ENCODE measurements around the gene PARM1. TPM values are rescaled to one million over a fixed set of nuclear protein-coding genes. Genes with fewer than 3 reads are reported as not detected.

PARM1 gene
- total RNA-seq, 2 donors from 2014 or later, result 88.9 to 231 TPM

GRCh38 chr4:74920704-74921103 lies 12.2 kb upstream of the PARM1 start:
- H3K27ac ChIP-seq, result no peak overlapping the region
- DNase-seq (ENCODE audit: low spot score), result no peak
- H3K9me3 ChIP-seq, result no peaks in the 10 kb centered on the region
- no peaks in the 10 kb centered on the region for H3K27me3 ChIP-seq
- H3K36me3 ChIP-seq, result no peaks in the 10 kb centered on the region
- no peaks in the 10 kb centered on the region for H3K4me1 ChIP-seq
- no peak for TF ChIP-seq CTCF (IDR thresholded peaks at IDR 0.05)
- H3K4me3 ChIP-seq, result no peak overlapping the region

GRCh38 chr4:74921490-74921889 lies 11.4 kb upstream of the PARM1 start:
- Histone ChIP-seq H3K27me3 (no peaks in the 10 kb centered on the region), H3K4me3 (no peak overlapping the region), H3K4me1 (no peaks in the 10 kb centered on the region), H3K9me3 (no peaks in the 10 kb centered on the region), H3K27ac (no peak overlapping the region), H3K36me3 (no peaks in the 10 kb centered on the region)
- no peak for TF ChIP-seq CTCF (IDR thresholded peaks at IDR 0.05)
- no peak for DNase-seq (ENCODE audit: low spot score)

- Histone ChIP-seq H3K36me3 (no peaks in the 10 kb centered on the region), H3K4me3 (no peak overlapping the region), H3K27ac (no peak overlapping the region), H3K27me3 (no peaks in the 10 kb centered on the region), H3K4me1 (no peaks in the 10 kb centered on the region), H3K9me3 (no peaks in the 10 kb centered on the region)
- no peak for DNase-seq (ENCODE audit: low spot score)
- TF ChIP-seq CTCF (IDR thresholded peaks at IDR 0.05), result no peak
Measured at GRCh38 chr4:74926007-74926406, 6.9 kb upstream of the PARM1 start.

GRCh38 chr4:74930162-74930561 lies 2.8 kb upstream of the PARM1 start:
- no peak overlapping the region for H3K27ac ChIP-seq
- H3K4me1 ChIP-seq, result peaks cover 0 to 5% of the 10 kb centered on the region in 2 donors
- no peaks in the 10 kb centered on the region for H3K9me3 ChIP-seq
- no peaks in the 10 kb centered on the region for H3K36me3 ChIP-seq
- TF ChIP-seq CTCF (IDR thresholded peaks at IDR 0.05), result no peak
- no peak overlapping the region for H3K4me3 ChIP-seq
- DNase-seq (ENCODE audit: low spot score), result no peak
- no peaks in the 10 kb centered on the region for H3K27me3 ChIP-seq

- DNase-seq (ENCODE audit: low spot score), result no peak
Measured at GRCh38 chr4:74931376-74931775, 1.5 kb upstream of the PARM1 start.

More at GRCh38 chr4:74931376-74931775, 1.5 kb upstream of the PARM1 start:
- H3K4me3 ChIP-seq, result no peak overlapping the region
- H3K36me3 ChIP-seq, result no peaks in the 10 kb centered on the region
- peaks cover 0 to 5% of the 10 kb centered on the region in 2 donors for H3K4me1 ChIP-seq
- TF ChIP-seq CTCF (IDR thresholded peaks at IDR 0.05), result no peak
- no peaks in the 10 kb centered on the region for H3K27me3 ChIP-seq
- H3K9me3 ChIP-seq, result no peaks in the 10 kb centered on the region
- no peak overlapping the region for H3K27ac ChIP-seq

Measured in right atrium auricular region (tissue), 2 donors.